CD4-positive, alpha-beta T cell treated with Interleukin-10 for 1 hour (primary cell): ENCODE results near the gene ETFRF1.

ENCODE experiments used
- DNase-seq: peaks from one replicate; pipeline ENCODE4 v3.0.0-alpha.2; 2020

The ETFRF1 gene

GRCh38 chr12:25236190-25236589 lies 41.2 kb downstream of the ETFRF1 start:
- no peak for DNase-seq

DNA sequence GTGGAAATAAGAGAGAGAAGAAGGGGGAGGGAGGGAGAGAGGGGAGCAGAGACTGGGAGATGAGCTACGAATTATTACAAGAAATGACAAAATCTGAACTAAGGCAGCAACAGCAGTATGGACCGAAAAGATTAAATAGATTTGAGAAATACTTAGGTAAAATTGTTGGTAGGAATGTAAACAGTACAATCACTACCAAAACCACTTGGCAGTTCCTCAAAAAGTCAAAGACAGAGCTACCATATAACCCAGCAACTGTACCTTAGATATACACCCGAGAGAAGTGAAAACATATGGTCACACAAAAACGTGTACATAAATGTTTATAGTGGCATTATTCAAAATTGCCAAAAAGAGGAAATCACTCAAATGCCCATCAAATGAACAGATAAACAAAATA lies 41.6 kb downstream of the ETFRF1 start:
- DNase-seq: no peak

DNA sequence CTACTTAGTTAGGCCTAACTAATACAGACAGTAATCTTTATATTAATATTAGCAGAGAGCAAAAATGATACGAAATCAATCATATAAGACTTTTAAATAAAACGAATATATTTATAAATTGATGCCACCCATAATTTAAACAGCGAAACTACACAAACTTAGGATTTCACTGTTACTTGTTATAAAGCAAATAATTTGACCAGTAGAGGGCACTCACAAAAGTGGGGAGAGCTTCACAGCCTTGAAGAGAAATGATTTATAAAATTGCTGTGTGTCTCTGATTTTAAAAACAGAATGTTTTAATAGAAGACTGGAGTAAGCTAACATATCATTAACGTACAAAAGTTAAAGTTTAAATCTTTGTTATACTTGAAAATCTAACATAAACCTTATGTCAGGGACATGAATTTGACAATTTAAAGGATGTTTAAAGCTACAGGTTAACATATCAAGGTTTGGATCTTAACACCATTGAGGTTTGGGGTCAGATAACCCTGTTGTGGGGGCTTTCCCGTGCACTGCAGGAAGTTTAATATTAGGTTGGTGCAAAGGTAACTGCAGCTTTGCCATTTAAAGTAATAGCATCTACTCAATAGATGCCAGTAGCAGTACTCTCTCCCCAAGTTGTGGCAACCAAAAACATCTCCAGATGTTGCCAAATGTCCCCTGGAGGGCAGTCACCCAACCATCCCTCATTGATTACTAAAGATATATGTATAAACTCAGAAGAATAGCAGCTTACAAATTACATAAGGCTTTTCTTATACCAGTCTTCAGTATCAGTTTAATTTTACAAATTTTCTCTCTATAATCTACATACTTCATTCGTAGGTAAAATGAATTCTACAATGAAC lies 46.4 kb downstream of the ETFRF1 start:
- DNase-seq: peak; percentile 75

- no peak for DNase-seq
Observed at GRCh38 chr12:25242981-25243679, 48.1 kb downstream of the ETFRF1 start.

DNA sequence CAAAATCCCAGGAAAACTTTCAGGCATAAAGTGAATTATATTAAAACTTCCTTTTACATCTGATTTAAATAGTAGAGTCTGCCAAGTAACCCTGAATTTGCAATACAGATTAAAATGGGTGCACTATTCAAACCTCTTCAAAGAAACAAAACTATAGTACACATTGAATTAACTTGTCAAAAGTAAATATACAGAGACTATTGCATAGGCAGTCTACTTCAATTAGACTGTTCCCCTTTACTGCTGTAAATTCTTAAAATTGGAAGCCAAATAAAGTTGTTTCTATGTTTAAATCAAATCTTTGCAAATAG lies 48.6 kb downstream of the ETFRF1 start:
- DNase-seq: no peak

DNA sequence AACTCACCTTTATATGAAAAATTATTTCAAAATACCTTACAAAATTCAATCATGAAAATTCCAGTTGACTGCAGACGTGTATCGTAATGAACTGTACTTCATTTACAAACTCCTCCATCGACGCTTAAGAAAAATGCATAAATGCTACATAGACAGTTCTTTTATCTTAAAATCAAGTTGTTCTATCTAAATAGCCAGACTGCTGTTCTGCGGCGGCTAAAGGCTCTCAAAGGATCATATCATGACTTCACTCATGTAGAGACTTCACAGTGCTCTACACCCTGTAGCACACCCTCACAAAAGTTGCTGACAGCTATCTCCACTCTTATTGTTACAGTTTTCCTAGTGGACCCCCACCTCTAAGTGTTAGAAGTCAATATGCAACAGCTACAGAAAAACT lies 50.5 kb downstream of the ETFRF1 start:
- DNase-seq: no peak

DNA sequence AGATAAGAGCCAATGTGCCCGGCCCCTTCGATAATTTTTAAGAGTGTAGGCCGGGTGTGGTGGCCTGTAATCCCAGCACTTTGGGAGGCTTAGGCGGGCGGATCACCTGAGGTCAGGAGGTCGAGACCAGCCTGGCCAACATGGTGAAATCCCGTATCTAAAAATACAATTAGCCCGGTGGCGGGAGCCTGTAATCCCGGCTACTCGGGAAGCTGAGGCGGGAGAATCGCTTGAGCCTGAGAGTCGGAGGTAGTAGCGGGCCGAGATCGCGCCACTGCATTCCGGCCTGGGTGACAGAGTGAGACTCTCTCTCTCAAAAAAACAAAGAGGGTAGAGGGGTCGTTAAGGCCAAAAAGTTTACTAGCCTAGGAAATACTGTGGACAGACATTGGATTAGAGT lies 53.1 kb downstream of the ETFRF1 start:
- no peak for DNase-seq

- DNase-seq: no peak
Observed at GRCh38 chr12:25248732-25249131, 53.7 kb downstream of the ETFRF1 start.

DNA sequence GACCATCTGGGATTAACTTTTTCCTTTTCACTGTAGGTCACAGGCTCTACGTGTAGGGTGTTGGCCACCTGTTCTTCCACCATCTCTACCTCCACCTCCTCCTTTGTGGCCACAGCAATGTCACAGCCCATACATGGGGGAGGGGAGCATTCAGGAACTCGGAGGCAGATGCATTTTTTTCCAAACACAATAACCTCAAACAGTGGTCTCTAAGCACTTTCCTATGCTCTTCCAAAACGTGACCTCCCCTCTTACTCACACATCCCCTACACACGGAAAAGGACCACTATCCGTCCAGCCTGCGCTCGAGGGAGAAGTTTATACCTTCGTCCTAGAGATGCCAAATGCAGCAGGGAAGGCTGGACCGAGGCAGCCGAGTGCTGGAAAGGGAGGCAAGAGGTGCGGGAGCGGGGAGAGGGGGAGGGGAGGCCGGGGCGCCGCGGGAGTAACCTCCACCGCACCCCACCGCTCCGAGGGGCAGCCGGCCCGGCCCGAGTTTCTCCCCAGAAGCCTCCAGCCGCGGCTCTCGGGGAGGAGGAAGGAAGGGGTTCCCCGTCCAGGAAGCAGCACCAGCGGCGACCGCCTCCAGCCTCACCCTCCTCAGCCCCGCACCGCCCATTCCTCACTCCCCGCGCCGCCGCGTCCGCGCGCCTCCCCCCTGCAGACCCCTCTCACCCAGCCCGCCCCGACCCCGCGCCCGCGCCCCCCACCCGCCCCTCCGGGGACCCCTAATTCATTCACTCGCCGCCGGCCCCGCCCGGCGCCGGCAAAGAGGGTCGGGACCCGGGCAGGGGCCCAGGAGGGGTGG lies 55.1 kb downstream of the ETFRF1 start:
- DNase-seq: peak; percentile 60

- DNase-seq: peak; percentile 95
Observed at GRCh38 chr12:25250744-25251730, 56.0 kb downstream of the ETFRF1 start, which contains the start of gene KRAS. Gene KRAS, minus strand, starts transcription at chr12:25250929.

- DNase-seq: no peak
Observed at GRCh38 chr12:25251769-25252168, 56.7 kb downstream of the ETFRF1 start.

- no peak for DNase-seq
Observed at GRCh38 chr12:25252946-25253345, 57.9 kb downstream of the ETFRF1 start.

GRCh38 chr12:25253371-25254068 lies 58.5 kb downstream of the ETFRF1 start:
- DNase-seq: no peak

DNA sequence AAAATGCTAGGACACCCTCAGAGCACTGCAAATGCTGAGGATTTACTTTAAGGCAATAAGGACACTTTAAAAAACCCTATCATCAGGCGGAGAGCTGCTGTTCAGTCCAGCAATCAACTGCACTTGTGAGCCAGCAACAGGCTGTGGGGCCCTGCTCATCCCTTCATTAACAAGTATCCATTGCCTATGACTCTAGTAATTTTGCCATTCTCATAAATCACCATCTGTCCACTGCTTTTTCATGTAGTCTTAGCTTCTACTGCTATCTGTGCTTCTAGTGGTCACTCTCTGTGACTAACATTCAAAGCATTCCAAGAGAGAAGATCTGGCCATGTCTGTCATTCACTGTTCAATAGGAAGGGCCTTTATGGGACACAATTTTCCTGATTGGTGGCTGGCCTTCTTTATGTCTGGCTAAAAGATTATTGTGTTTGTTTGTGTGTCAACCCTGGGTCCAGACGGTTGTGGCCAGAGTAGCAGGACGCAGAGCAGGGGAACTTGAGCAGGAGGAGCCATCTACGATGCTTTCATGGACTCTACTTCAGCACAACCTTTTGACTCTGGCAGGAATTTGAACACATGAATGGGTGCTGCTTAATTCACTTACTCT lies 59.3 kb downstream of the ETFRF1 start:
- no peak for DNase-seq
